ENCODE results near the gene OR10R2.

- TF ChIP-seq CTCF (IDR thresholded peaks at IDR 0.05; ENCODE audit: poor library complexity) (no peak), EZH2 (IDR thresholded peaks at IDR 0.05; ENCODE audit: borderline replicate concordance) (no peak)
These were observed 49.6 kb downstream of the OR10R2 start for GRCh38 chr1:158521666-158522058.
